Lower leg skin (tissue), 4 donors: ENCODE measurements around the gene NOTCH3. TPM values are rescaled to one million over a fixed set of nuclear protein-coding genes. Genes with fewer than 3 reads are reported as not detected.

Experiments used
- DNase-seq, 2 donors: peaks; one replicate each; pipeline ENCODE4 v3.0.0-alpha.2; 2019; ENCODE audit warnings: low spot score in 2 of 2
- H3K4me3 ChIP-seq: fragments of 200-600 bp; sonication (generic); 2 replicates; pipeline ENCODE4 v1.5.1; 2017; ENCODE audit warnings: mild to moderate bottlenecking, low read depth; ENCODE audit not compliant: poor library complexity, severe bottlenecking
- CTCF ChIP-seq, 3 donors: fragments of 450-650 bp; IDR thresholded peaks; one replicate each; pipeline ENCODE4 v1.5.1; 2016; ENCODE audit warnings: antibody characterized with exemption in 3 of 3, mild to moderate bottlenecking in 3 of 3, moderate library complexity in 2 of 3
- POLR2A ChIP-seq, 2 donors: fragments of 450-650 bp; IDR thresholded peaks; one replicate each; pipeline ENCODE4 v1.6.1; 2016 to 2017; ENCODE audit warnings: antibody characterized with exemption in 2 of 2, mild to moderate bottlenecking in 1 of 2, moderate library complexity in 1 of 2
- WGBS, 2 donors: methylation state at CpG; one replicate each; pipeline ENCODE4 v1.1.5; 2018; 5-methylcytosine and 5-hydroxymethylcytosine counted together
- intact Hi-C: fragments of 100-400 bp; cut with DNase I; formaldehyde crosslinking; loops from one replicate; pipeline ENCODE4 v1.15.0; 2023; ENCODE audit warnings: low total_unique reads
- total RNA-seq, 4 donors: library from RNA; depleted of rRNA; stranded (reverse); fragments of >200 nt; gene quantifications; one replicate each; pipeline ENCODE4 v1.1.0, GENCODE V29; 2016

Gene NOTCH3
- total RNA-seq, 4 donors from 2014 or later: 215 to 332 (median 251) TPM

GRCh38 chr19:15188851-15189250 is 11.9 kb downstream of the NOTCH3 start:
- 87 to 90% methylated on average over 18 to 24 of the region's 24 CpGs for WGBS, 2 donors
- no peak for TF ChIP-seq CTCF (IDR thresholded peaks at IDR 0.05)
- no peak for TF ChIP-seq POLR2A (IDR thresholded peaks at IDR 0.05)
- DNase-seq: no peak
- H3K4me3 ChIP-seq: no peak overlapping the region
- intact Hi-C loops: no loop called here

- DNase-seq: no peak
- intact Hi-C loops: no loop called here
- WGBS, 2 donors: 88 to 95% methylated on average over 30 to 35 of the region's 38 CpGs
- TF ChIP-seq CTCF (IDR thresholded peaks at IDR 0.05) (no peak), POLR2A (IDR thresholded peaks at IDR 0.05) (no peak)
- H3K4me3 ChIP-seq: no peak overlapping the region
These were observed 13.5 kb downstream of the NOTCH3 start for GRCh38 chr19:15187026-15188007.

GRCh38 chr19:15185188-15185587 is 15.6 kb downstream of the NOTCH3 start:
- DNase-seq: no peak
- no peak overlapping the region for H3K4me3 ChIP-seq
- TF ChIP-seq POLR2A (IDR thresholded peaks at IDR 0.05) (no peak), CTCF (IDR thresholded peaks at IDR 0.05) (no peak)
- intact Hi-C loops: no loop called here
- 84 to 87% methylated on average over 12 of the region's 12 CpGs for WGBS, 2 donors

- DNase-seq: no peak
These were observed 16.0 kb downstream of the NOTCH3 start for GRCh38 chr19:15184776-15185175.

GRCh38 chr19:15181394-15181793 is 19.4 kb downstream of the NOTCH3 start:
- DNase-seq: no peak
- WGBS, 2 donors: 82 to 85% methylated on average over 22 to 23 of the region's 23 CpGs
- TF ChIP-seq CTCF (IDR thresholded peaks at IDR 0.05) (no peak), POLR2A (IDR thresholded peaks at IDR 0.05) (no peak)
- intact Hi-C loops: no loop called here
- no peak overlapping the region for H3K4me3 ChIP-seq

More at GRCh38 chr19:15184776-15185175, 16.0 kb downstream of the NOTCH3 start:
- TF ChIP-seq POLR2A (IDR thresholded peaks at IDR 0.05) (no peak), CTCF (IDR thresholded peaks at IDR 0.05) (no peak)
- H3K4me3 ChIP-seq: no peak overlapping the region
- intact Hi-C loops: no loop called here
- WGBS, 2 donors: 80 to 94% methylated on average over 4 of the region's 4 CpGs
